NCI-H82 (cell line): Measurements from ENCODE around the gene TULP4.
A peak's percentile ranks its signal among the peaks of the same experiment; 100 is the strongest.
"Not testable (repeated sequence)": the region's sequence is repeated elsewhere in the genome, so short reads cannot be mapped to it uniquely, and the experiment has no call there.

Experiments
- DNase-seq: peaks from one replicate; lab custom pipeline; 2025; lab: John Stamatoyannopoulos, UW

Gene TULP4

DNA sequence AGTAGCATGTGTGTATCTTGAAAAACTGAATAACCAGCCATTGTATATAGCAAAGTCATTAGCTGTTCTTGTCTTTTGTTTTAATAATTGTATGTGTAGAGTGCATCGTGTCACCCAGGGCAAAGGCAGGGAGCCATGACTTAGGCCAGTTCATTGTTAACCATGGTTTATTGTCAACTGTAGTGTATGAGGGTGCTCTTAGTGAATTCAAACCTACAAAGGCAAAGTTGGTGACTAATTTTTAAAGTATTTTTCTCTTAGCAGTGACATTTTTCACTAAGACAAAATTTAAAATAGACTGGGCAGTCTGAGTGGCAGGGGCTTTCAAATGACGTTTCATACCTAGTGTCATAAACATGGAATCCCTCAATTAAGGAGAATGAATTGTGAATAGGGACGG lies 79.0 kb downstream of the TULP4 start:
- no peak for DNase-seq

DNA sequence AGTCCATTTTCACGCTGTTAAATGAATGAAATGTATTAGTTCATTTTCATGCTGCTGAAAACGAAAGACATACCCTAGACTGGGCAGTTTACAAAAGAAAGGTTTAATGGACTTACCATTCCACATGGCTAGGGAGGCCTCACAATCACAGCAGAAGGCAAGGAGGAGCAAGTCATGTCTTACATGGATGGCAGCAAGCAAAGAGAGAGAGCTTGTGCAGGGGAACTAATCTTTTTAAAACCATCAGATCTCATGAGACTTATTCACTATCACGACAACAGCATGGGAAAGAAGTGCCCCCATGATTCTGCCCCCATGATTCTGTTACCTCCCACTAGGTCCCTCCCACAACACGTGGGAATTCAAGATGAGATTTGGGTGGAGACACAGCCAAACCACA lies 79.7 kb downstream of the TULP4 start:
- DNase-seq, result not testable (repeated sequence)

DNA sequence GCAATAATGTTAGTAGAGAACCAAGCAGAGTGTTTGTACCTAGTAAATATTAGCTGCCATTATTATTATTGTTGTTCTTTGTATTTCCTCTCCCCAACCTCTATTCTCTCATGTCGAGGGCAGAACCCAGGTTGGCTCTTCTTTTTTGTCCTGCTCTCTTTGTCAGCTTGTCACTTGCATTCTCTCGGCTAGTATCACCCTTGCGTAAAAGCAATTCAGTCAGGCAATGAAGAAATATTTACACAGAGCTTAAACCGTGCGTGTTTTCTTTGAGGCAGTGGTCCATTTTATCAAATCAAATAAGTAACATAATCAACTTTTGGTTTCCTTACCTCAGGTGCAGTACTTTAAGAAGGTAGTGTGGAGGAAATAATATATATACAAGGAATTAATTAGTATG lies 83.9 kb downstream of the TULP4 start:
- no peak for DNase-seq

DNA sequence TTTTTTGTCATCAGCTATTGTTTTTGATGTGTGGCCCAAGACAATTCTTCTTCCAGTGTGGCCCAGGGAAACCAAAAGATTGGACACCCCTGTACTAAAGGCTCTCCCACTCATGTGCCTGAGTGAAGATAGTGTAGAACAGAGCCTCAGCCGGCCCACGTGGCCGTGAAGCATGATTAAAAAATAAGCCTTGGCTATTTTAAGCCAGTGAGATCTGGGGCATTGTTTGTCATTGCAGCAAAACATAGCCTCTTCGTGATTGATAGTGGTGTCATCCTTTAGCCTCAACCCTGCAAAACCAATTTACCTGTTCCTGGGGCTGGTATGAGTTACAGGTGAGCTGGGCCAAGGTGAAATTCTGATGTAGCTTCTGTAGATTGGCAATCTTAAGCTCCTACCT lies 85.3 kb downstream of the TULP4 start:
- no peak for DNase-seq

DNA sequence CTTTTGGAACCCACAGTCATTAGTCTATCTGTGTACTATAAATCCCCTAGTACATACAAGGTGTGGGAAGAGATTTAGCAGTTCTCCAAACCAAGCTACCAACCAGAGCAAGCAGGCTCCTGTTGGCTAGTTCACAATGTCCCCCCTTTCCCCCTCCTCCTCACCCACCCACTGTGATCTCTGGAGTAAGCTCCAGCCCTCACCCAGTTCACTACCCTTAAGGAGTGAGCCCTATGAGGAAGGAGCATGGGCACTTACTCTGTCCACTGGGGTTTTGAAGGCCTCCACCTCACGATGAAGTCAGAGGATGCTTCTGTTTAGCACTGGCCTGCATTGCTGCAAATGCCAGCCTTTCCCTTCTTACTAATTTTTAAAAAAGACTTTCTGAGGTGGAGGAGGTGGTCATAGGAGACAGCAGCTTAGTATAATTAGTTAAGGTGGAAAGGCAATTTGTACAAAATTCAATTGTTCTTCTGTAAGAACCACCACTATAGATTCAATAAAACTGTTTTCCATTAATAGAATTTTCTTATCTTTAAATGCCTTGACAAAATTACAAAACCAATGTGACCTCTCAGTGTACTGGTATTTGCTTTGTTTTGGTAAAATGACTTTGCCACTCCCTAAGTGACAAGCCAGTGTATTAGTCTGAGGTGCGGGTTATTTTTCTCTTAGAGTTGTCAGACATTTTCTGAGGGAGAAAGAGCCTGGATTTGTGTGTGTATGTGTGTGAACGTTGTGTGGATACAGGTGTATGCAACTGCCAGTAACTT lies 86.2 kb downstream of the TULP4 start:
- DNase-seq, result no peak

DNA sequence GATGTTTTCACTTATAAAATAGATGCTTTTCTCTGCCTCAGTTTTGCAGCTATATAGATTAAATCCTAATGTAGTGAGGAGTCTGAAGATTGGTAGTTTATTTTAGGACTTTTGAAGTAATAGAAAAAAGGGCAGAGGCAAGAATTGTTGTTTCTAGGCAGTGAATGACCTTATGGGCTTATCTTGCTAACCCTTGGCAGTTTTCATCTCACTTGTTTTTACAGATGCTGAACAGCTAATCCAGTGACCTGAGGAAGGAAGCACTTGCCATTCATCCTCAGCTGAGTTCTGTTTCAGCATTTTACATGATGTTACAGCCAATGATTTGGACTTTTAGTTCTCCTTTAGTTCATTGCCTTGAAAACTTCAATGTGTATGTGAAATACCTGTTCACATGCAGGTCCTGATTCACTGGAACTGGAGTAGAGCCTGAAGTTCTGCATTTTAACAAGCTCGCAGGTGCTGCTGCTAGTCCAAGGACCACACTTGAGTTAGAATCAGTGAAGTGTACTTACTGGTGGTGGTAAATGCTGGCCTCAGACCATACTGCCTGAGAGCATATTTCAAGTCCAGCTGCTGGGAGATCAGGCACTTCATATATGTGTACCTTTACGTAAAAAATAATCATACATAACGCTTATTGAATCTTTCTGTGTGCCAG lies 86.9 kb downstream of the TULP4 start:
- no peak for DNase-seq

DNA sequence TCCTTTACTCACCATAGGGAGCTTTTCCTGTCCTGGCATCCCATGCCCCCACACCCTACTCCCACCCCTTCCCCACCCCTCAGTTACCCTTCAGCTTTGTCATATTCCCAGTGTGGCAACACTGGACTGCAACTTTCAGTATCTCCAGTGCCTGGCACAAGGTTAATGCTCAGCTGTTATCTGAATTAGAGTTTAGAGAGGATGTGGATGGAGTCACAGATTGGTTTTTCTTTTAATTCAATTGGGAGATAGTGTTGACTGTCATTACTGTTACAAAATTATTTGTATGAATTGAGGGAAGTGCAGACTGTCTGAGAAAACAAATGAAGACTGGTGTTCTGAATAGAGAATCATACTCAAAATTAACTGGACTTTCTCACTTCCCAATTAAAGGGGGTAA lies 89.9 kb downstream of the TULP4 start:
- DNase-seq, result no peak

DNA sequence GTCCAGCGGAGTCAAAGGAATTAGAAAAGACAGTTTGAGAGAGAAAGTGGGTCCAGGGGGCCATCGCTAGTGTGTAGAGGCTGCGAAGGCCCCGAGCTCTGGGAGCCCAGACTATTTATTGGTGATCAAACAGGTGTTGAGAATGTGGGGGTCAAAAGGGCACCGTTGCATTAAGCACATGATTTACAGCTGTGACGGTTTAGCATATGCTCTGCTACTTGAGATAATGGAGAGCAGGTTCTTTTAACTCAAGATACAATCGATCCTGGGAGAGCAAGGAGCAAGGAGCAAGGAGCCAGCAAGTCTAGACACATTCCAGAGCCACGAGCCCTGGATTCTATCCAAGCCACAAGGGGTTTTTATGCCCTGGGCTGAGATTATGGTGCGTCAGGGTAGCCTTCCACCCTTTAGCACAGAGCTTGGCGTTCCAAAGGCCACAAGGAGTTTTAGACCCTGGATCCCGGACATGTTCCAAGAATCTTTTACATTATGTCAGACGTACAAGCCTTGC lies 93.1 kb downstream of the TULP4 start:
- DNase-seq, result peak; percentile 93

DNA sequence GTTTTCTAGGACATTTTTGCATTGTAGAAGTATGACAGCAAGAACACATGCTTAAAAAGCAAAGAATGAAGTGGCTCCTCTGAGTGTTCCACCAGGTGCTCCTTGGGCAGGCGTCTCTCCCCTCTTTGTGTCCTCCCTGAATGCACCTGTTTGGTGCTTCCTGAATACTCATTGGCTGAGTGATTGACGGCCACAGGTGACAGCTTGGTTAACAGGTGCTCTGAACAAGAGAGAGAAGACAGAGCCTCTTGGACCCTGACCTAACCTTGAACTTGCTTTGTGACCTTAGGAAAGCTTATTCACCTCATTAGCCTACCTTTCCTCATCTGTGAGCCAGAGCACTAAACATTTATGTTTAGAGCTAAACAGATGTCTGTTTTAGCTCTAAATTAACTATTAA lies 93.7 kb downstream of the TULP4 start:
- peak; percentile 16 for DNase-seq

DNA sequence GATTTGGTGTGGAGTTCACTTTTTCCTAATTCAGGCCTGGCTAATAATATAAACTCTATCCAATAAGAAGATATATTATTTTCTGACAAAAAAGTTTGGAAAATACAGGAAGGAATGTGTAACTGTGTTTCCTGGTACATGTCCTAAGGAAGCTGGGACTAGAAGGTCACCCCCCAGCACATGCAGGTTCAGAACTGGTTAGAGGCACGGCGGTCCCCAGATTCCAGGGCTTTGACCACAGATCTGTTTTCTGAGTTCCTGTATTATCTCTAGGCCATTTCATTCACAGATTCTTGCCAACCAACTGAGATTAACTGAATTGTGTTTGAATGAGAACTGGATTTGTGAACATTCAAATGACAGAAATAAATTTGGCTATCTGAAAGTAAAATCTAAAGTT lies 94.5 kb downstream of the TULP4 start:
- DNase-seq, result no peak

DNA sequence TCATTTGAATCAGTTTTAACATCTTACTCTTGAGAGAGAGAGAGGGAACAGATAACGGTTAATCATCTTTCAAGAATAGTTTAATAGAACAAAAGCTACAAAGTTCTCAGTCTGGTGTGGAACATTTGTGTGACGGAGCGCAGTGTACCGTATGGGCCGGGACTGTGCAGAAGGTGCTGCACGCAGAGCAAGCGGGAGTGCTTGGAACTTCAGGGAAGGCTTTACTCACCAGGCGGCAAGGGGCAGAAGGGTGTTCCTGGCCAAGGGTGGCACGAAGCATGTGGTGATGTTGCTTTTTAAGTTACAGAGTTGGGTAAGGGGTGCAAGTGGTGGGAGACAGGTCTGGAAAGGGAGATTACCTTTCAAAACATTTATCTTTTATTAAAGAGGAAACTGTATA lies 95.7 kb downstream of the TULP4 start:
- no peak for DNase-seq

DNA sequence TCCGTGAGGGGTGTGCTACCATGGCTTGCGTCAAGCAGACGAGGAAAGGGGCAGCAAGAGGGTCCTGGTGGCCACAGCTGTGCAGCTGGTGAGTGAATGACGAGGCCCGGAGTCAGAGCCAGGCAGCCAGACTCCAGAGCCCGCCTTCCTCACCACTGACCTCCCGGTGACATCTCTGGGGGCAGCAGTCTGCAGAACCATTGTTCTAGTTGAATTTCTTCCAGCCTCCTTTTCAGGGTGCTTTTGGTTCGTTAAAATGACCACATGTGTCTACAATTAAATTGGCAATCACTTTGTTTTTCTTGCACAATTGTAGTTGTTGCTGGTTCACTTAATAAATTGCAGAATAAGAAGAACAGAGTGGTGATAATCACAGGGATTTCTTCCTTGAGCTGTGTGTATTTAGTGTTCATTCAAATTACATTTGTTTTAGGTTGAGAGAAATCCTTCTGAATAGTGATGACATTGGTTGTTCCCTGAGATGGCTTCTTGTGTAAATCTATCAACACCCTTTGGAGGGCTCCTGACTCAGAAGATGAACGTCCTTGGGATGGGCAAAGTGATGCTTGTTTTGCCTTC lies 96.4 kb downstream of the TULP4 start:
- no peak for DNase-seq

DNA sequence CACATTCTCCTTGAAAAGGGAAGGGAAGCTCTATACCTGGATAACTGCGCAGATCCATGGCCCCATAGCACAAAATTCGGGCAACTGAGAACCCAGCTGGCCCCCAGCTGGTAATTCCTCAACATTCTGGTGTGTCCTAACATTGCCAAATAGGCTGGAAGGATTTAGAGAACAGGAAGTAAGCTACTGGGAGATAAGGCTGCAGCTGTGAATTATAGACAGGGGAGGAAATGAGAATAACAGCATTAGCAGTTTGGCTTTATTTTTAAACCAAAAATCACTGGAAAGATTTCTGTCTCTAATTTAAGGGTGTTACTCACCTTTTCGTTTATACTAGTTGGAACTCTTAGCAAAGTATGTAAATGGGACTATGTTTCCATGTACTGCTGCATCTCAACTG lies 97.2 kb downstream of the TULP4 start:
- DNase-seq, result peak; percentile 17

DNA sequence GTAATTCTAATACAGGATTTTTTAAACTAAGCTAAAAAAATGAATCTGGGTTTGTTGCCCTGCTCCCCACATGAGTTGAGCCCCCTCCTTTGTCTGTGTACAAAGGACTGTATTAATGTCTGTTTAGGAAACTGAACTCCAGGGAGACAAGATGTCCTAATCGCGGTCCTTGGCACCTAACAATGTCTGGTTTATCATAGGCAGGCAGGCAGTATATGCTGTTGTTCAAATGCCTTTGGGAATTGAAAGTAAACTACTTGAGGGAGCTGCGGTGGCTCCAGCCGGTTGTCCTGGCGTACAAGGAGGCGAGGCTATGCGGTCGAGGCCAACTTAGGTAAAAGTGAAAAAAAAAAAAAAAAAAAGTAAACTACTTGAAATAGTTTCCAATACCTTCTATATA lies 98.5 kb downstream of the TULP4 start:
- DNase-seq, result no peak

DNA sequence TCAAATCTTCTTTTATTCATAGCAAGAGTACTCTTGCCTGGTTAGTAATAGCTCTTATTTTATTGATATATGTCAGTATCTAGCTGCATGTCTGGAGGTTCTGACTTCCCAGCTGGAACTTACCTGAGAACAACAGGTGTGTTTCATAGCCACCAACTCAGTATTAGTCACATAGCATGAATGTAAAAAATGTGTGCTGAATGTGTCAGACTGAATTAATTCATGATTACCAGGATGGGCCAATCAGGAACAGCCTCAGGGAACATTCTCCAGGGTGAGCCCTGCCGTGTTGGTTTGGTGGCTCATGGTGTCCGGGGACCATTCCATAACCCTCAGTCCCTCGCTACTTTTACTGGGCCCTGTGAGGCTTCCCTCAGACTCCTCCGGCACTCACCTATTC lies 99.7 kb downstream of the TULP4 start:
- no peak for DNase-seq

DNA sequence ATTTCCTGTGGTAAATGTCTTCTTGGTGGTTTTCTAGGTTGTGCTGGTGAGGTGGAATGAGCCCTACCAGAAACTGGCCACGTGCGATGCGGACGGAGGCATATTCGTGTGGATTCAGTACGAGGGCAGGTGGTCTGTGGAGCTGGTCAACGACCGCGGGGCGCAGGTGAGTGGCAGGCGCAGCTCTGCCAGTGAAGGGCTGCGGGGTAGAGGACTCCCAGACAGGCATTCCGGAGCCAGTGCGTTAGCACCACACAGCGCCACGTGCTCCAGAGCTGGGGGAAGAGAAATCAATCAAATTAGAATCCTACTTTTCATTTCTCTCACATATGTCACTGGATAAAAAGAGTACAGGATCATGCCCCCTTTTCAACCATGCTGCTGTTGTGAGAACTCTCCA lies 100.8 kb downstream of the TULP4 start:
- no peak for DNase-seq

DNA sequence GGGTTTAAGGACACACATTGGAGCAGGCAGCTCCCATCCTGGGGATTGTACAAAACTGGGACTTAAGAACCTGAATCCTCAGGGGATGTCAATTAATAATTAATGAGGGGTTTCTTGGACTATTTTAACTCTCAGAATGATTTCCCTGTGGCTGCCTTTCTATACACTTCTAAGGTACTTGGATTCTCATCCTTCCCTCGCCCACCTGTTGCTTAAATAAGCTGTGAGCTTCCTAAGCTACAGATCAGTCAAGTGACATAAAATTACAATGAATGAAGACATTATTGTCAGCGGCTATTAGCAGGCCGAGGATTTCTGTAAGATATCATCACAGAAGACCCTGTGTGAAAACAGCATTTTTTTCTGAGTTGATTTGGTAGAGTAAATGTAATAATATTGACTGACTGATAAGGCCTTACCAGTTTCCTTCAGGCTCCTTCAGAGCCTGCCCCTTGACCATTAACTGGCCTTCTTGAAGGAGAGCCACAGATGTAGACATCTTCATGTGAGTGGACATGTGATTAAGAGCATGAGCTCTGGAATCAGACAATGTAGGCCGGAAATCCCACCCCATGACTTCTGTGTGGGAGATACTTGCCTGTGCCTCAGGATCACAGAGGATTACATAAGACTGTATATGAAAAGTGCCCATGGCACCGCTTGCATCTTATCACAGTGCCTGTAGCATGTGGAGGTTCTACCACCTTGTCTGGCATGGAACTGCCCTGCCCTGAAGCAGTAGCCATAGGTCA lies 101.7 kb downstream of the TULP4 start:
- no peak for DNase-seq

DNA sequence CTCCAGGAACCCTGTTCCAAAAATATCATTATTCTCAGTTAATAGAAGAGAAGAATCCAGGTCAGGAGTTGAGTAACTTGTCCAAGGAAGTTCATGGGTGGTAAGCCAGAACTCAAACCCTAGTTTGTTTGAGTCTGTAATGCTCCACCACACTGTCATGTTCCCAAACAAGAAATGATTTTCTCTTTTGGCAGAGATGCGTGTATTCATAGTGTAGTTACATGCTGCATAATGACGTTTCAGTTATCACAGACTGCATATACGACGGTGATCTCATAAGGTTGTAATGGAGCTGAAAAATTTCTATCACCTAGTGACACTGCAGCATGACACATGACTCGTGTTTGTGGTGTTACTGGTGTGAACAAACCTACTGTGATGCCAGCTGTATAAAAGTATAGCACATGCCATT lies 102.6 kb downstream of the TULP4 start:
- DNase-seq, result no peak

DNA sequence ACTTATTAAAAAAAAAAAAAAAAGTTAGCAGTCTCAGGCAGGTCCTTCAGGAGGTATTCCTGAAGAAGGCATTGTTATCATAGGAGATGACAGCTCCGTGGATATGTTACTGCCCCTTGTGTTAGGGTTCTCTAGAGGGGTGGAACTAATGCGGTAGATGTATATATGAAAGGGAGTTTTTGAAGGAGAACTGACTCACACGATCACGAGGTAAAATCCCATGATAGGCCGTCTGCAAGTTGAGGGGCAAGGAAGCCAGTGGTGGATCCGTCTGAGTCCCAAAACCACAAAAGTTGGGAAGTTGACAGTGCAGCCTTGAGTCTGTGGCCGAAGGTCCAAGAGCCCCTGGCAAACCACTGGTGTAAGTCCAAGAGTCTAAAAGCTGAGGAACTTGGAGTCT lies 103.4 kb downstream of the TULP4 start:
- no peak for DNase-seq

DNA sequence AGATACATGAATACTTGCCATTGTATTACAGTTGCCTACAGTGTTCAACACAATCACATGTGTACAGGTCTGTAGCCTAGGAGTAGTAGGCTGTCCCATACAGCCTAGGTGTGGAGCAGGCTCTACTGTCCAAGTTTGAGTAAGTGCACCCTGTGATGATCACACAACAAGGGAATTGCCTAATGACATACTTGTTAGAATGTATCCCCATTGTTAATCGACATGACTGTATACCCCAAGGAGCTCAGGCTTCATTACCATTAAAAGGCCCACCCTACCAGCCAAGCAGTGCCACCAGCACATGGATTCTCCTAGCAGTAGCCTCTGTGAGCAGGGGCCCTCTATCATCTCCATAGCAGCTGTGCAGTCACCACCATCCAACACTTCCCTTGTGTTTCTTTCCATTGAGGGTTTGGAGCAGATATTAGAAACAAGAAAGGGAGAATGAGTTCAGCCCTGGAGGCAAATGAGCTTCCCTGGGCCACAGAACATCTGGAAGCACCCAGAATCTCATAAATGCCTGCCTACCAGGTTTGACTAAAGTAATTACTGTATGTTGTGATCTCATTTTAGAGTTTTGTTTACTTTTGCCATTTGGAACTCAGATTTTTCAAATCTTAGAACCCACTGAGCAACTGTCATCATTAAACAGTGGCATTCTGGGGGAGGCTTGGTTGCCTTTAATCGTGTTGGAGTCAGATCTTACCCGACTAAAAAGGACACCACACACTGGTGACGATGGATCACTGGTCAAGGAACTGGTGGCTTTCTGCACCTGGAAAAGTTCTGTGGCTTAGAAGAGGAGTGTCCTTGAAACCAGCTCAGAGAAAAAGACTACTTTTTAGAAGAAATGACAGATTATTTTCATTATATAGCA lies 104.9 kb downstream of the TULP4 start:
- no peak for DNase-seq

DNA sequence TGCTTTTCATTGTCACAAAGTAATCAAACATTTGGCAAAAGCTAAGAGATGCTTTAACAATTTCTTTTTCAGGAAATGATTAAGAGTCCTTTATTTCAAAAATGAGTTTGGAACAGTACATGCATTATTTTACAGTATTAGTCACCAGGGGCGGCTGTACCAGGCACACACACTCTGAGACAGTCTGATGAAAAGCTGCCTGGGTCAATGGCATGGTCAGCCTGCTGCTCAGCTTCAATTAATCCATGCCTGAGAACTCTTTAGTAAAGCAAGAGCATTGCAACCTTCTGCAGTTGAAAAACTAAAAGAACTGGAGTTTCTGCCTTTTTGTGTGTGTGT lies 105.5 kb downstream of the TULP4 start:
- no peak for DNase-seq

DNA sequence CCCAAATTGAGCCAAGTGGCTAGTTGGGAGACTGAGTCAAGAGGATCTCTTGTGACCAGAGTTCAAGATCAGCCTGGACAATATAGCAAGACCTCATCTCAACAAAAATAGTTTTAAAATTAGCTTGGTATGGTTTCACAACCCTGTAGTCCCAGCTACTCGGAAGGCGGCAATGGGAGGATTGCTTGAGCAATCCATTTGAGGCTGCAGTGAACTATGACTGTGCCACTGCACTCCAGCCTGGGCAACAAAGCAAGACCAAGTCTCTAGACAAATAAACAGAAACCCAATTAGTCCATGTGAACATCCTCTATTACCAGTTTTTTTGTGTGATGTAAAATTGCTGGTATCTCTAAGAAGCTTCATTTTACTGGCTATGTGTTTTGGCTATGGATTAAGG lies 106.2 kb downstream of the TULP4 start:
- no peak for DNase-seq
